GM18873 (cell line): Measurements from ENCODE around the gene AP2A2.

Source experiments
- ATAC-seq: cut with Tn5 transposase; IDR thresholded peaks from one replicate; pipeline ENCODE4 v1.9.1; 2021; ENCODE audit warnings: mild to moderate bottlenecking, moderate library complexity, moderate number of reproducible peaks; ENCODE audit not compliant: unreplicated experiment, low FRiP score

AP2A2 gene

DNA sequence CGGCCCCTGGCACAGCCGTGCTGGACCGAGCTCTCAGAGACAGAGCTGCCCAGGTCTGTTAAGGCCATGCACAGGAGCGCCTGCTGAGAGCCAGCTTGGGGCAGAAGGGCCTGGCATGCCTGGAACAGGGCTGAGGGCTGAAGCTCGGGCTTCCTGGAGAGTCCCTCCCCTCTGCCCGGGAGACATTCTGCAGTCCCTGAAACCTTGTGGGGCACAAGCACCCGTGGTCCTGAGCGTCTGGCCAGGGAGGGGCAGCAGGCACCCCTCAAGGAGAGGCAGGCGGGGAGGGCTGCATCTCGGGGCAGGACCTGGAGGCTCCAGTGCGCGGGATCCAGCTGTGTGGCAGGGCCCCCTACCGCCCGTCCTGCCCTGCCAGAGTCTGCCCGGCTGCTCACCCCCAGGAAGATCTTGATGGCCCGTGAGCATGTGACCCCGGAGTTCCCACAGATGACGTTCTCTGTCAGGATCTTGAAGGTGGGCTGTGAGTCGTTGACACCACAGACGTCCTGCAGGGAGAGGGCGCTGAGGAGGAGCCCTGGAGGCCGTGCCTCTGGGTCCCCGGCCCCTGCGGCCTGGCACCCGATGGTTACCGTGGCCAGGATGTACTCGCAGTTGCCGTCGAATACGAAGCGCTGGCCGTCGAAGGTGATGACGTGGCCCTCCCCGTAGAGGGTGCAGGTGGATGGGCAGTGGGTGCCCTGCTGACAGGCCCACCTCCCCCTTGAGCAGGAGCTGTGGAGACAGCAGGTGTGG, 99.9 kb downstream of the AP2A2 start:
- no peak for ATAC-seq

DNA sequence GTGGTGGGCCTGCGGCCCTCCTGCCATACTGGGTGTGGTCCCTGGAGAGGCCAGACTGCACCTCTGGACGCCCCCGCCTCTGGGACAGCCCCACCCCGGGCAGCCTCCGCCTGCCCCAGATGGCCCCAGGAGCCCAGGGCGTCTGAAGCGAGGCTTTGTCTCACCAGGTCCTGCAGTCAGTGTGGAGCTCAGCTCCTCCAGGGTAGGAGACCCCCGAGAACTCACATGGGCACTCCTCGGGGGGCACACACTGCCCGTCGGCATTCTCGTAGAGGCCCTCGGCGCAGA, 100.4 kb downstream of the AP2A2 start:
- ATAC-seq = no peak

DNA sequence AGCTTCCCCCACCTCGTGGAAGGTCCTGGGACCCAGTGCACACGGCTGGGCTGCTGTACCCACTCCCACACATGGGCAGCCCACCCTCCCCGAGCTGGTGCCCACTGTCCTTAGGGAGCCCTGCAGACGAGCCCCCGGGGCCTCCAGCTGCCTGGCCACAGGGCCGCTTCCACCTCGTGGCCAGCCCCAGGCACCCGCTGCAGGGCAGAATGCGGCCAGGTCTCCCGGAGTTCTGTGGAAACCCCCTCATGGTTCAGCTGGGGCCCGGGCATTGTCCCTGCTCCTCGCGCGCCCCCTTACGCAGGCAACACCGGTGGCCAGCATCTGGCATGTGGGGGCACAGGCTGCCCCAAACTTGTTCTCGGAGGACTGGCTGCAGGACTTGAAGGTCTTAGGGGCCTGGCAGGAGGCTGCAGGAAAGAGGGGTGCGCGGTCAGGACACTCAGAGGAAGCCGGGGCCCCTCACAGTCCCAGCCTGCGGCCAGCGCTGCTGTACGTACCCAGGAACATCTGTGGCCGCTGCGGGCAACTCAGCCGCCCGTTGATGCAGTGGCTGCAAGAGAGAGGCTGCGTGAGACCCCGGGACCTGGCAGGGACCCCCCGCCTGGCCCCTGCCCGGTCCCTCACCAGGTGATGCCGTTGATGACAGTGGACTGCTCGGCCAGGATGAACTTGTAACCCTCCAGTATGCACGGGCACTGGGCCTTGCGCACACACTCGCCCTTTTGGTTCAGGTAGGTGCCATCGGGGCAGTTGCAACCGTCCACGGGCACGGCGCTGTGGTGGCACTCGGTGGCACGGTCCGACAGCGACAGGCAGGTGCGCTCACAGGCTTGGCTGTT, 101.2 kb downstream of the AP2A2 start:
- ATAC-seq = no peak

DNA sequence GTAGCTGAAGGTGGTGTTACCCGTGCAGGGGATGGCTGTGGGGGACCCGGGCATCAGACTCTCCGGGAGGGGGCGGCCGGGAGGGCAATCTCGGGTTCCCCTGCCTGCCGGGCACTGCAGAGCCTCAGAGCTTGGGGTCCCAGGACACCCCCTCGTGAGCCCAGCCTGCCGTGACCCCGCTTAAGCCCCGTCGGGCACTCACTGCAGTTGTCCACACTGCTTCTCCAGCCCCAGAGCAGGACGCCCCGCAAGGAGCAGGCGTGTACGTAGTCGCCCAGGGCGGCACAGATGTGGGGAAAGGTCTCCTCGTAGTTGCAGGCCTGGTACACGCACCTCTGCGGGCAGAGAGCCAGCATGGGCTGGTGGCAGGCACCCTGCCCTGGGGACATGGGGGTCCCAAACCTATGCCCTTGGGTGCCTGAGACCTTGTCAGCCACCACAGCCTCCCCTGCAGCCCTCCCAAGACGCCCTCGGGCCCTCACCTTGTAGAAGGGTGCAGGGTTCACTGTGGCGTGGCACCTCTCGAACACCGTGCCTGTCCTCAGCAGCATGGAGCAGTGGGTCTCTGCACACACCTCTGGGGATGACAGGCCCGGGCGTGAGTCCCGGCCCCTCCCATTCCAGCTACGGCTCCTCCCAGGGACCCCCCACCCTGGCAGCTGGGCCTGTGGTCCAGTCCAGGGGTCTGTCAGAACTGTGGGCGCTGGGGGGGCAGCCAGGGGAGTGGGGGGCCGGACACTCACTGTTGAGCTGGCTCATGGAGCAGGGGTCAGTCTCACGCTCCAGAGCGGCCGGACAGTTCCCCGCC, 102.0 kb downstream of the AP2A2 start:
- ATAC-seq = no peak

DNA sequence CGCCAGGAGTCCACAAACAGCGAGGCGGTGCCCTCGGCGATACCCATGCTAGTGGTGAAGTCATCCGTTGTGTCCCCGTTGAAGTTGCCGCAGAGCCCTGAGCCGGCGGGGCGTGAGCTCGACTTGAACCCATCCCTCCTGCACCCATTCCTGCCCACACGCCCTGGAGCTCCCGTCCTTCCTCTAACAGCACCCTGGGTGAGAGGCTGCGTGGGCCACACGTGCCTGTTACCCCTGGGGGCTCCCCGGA, 102.5 kb downstream of the AP2A2 start:
- no peak for ATAC-seq

DNA sequence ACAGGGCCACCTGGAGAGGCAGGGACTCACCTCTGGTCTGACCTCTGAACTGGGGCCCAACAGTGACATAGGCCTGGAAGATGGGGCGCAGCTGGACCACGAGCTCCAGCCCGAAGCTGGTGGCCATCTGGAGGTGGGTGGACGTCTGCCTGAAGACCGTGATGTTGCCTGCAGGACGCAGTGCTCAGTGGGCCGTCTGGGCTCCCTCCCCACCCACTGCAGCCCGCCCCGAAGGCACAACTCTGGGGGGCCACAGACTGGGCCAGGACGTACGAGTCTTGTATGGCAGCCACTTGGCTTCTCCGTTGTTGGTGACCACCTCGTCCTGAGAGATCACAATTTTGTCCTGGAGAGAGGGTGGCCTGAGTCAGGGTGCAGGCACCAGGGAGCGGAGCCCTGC, 102.9 kb downstream of the AP2A2 start:
- no peak for ATAC-seq

DNA sequence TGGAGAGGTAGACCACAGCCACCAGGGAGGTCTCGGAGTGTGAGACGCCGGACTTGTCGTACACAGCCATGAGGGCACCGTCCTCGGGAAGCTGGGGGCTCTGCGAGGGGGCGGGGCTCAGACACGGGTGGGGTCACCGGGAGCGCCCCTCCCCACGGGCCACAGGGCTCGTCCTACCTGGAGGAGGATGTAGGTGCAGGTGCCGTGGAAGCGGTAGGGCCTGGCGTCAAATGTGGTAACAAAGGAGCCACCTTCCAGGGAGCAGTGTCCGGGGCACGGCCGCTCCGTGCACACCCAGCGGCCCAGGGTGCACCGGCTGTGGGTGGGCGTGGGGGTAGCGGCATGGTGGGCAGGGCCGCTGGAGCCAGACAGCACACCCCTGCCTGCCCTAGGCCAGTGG, 103.4 kb downstream of the AP2A2 start:
- ATAC-seq = no peak

DNA sequence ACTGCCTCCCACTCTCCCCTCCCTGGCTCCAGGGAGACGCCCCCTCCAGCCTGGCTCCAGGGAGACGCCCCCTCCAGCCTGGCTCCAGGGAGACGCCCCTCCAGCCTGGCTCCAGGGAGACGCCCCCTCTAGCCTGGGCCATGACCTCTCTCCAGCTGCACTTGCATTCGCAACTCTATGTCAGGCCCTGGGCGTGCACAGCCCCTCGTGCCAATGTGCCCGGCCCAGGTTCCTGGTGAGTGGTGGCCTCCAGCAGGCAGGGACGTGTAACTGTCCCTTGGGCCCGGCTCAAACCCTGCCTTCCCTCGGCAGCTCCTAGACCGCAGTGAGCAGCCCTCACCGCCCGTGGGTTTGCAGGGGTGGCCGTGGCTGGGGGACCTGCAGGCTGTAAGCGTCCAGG, 104.0 kb downstream of the AP2A2 start:
- ATAC-seq = no peak

DNA sequence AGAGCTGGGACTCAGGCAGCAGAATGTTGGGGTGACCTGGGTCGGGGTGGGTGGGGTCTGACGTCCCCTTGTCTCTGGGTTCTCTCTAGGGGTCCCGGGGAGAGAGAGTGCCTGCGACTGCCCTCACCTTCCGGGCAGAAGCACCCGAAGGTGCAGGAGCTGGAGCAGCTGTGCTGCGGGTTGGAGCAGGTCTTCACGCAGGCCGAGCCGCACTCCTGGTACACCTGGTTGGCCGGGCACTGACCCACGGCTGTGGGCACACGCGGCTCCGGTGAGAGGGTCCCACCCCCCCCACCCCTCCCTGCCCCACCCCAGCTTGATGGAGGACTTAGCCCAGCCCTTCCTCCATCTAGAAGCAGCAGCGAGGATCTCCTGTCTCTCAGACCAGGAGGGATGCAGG, 104.4 kb downstream of the AP2A2 start:
- ATAC-seq = no peak

DNA sequence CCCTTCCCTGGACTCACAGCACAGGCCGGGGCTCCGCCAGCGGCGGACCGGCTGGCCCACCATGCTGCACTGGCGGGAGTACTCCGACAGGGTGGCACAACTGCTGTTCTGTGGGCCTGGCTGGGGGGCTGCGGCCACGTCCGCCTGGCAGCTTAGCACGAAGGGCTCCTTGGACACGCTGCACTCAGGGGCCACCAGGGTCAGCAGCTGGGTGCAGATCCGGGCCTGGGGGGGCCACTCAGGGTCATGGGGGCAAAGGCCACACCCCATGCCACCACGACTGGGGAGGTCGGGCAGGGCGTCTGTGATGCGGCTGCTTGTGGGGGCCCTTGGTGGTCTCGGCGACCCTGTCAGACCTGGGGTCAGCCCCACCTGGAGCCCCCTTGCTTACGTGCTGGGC, 104.9 kb downstream of the AP2A2 start:
- ATAC-seq = no peak

DNA sequence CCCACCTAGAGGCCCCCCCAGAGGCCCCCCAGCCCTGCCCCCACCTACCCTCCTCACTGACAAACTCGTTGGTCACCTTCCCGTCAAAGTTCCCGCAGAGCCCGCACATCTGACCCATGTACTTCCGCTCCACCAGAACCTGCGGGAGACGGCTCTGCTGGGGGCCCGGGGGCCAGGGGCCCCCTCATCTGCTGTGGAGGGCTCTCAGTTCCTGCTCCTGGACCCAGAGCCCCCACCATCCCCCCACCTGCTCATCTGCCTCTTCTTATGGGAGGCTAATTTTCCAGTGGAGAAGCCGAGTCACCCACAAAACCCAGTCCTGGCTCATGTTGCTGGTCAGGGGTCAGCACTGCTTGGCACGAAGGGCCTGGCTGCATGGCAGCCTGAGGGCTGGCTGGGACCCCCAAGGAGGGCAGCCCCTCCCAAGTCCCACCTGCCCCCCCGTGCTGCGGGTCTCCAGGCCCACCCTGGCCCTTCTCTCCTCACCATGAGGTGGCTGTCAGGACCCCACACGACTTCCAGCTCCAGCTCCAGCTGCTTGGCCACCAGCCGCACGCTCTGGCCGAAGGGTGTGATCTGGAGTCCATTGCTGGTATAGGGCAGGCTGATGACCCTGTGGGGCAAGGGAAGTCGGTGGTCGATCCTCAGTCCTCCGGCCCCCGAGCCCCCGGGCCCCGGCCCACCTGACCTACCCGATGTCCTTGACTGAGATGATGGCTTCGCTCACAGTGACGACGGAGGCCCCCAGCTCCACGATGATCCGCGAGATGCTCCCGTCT, 105.6 kb downstream of the AP2A2 start:
- ATAC-seq = no peak

DNA sequence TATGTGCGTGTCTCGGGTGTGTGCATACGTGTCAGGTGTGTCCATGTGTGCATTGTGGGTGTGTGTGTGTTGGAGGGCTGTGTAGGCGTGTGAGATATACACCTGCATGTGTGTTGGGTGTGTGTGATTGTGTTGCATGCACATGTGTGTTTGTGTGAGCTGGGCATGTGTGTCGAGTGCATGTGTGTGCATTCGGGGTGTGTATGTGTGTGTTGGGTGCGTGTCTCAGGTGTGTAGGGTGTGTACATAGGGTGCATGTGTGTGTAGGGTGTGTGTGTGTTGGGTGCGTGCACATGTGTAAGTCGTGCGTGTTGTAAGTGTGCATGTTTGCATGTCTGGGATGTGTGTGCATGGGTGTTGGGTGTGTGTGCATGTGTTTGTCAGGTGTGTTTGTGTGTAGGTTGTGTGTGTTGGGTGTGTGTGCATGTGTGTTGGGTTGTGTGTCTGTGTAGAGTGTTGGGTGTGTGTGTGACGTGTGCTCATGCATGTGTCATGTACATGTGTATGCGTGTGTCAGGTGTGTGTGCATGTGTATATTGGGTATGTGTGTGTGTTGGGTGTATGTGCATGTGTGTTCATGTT, 106.7 kb downstream of the AP2A2 start:
- no peak for ATAC-seq

DNA sequence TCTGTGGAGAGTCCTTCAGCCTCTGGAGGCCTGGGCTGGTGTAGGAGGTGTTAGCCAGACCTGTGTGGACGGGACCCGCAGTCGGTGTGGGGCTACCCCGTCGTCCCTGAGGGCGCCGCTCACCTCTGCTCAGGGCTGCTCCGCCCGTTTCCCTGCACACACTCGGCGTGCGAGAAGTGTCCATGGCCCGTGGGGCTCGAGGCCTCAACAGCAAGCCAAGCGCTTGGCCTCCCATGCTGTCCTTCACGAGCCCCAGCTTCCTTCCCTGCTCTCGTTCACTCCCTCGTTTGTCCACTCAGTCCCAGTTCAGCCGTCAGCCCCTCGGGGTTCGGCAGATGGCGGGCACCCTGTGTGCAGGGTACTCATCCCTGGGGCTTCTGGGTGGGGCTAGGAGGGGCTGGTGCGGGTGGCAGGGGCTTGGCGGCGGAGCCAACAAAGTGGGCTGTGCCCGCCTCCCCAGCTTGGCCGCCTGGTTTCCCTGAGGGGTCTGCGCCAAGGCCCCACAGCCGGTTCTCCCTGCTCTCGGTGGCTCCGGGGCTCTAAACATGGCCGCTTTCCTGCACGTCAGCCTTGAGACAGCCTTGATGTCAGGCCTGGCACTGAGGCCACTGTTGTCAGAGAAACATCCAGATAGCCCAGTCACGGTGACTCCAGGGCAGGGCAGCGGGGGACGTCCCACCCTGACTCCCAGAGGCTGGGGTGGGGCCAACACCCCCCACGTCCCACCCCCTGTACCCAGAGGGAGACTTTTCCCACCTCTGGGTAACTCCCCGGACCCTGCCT, 107.5 kb downstream of the AP2A2 start:
- no peak for ATAC-seq

DNA sequence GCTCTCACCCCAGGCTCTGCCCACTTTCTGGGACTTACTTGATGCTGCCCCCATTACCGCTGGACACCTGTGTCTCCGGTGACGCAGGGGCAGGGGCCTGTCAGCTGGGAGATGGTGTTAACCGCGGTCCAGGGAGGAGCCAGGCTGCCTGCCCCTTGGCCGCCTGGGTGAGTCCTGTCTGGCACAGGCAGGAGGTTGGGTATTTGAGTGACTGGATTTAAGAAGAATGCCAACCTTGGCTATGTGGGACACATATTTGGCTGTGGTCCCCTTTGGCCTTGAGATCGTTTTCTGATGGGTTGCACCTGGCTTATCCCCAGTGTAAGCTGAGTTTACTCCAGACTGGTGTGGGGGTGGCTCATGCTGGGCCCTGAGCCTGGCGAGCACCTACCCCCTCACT, 108.3 kb downstream of the AP2A2 start:
- no peak for ATAC-seq

DNA sequence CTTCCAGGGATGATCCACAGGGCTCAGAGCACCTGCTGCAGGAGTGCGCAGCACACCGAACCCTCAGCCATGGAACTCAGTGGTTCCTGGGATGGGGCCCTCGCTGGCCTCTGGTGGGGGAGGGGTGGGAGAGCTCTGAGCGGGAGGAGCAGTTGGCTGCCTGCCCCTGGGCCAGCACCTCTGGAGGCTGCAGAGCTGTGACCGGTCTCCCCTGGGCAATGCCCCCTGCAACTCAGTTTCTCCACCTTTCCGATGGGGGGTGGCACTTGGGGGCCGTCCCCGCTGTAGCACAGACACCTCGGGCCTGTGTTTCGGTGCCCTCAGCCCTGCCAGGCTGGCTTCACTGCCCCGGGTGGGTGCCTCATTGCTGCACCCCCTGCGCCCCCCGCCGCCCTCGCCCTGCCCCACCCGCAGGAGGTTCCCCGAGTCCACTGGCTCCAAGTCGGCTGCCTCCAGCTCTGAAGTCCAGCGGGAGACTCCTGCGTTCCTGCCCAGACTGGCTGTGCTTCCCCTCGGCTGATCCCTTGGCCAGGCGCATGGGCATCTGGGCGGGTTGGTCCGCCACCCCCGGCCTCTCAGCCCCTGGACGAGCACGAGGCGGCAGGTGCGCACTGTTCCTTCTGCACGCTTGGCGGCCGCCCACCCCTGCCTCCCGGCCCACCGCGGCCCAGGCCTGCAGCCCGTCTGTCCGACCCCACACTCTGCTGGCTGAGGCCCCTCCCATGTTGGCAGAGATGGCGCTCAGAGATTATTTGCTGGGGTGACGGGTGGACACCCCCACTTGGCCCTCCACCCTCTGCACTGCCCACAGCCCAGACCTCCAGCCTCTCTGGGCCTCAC, 109.0 kb downstream of the AP2A2 start:
- ATAC-seq = no peak

DNA sequence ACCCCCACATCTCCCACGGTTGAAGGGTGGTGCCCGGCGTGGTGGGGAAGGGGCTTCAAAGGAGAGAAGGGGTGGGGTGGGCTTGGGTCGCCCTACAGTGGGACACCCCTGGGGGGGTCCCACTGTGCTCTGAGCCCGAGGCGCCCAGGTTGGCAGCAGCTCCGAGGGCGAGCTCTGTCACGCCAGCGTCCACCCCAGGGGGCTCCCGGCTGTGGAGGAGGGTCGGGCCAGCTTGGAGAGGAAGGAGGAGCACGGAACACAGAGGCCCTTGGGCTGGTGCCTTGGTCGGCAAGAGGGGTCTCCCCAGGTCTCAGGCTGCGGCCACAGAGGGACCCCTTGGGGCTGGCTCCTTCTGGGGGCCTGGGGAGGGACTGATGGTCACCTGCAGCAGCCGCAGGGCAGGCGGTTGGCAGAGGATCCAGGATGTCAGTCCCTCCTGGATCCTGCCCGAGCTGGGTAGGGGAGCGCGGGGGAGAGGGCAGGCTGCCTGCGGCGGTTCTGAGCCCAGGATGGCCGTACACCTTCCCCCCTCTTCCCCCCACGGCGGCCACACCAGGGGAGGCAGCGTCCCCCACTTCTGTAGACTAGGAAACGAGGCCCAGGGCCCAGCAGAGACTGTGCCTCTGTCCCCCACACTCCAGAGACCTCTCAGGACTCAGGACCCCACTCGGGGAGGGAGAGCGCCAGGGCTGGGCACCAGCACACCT, 110.1 kb downstream of the AP2A2 start:
- ATAC-seq = no peak

DNA sequence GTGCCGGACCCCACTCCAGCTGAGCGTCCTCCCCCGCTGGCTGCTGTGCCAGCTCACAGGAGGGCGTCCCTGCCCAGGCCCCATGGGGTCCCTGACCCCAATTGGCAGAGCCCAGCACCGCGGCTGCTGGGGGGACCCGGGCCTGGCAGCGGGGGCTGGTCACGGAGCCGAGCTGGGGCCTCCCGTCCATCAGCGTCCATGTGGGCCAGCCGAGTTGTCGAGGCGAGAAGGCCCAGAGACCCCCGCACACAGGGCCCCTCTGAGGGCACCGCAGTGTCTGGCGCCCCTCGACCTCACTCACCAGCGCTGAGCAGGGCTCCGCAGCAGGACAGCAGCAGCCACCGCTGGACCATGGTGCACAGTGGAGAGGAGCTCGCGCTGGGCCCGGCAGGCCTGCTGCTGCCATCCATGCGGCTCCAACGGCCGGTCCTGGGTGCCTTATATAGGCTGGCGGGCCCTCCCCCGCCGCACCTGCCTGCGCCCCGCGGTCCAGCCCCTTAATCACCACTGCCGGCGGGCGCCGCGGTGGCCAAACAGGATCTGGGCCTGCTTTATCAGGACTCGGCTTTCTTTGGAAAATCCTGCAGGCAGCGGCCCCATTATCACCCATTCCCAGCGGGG, 110.7 kb downstream of the AP2A2 start, which contains the start of gene MUC6:
TSS of gene MUC6 (minus strand) at position 416 of the 621 bp plus-strand sequence. CDS start at position 353, 63 bp downstream.
- ATAC-seq = no peak

DNA sequence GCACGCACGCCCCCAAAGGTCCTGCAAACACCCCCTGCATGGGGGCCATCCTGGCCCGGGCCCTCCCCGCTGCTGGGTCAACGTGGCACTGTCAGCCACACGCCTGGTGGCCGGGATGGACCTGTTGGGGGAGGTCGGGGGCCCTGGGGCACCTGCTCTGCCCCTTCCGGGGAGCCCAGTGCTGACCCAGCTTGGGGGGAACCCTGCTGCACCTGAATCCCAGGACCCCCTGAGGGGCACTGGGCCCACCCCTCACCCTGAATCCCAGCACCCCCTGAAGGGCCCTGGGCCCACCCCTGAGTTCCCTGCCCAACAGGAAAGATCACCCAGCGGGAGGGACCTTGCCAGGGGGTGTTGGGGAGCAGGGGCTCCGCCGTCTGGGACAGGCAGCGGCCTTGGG, 111.3 kb downstream of the AP2A2 start:
- ATAC-seq = no peak
